Endodermal cell (in vitro differentiated cells): Measurements from ENCODE around the gene HIGD1A. TPM values are rescaled to one million over a fixed set of nuclear protein-coding genes. Genes with fewer than 3 reads are reported as not detected.
A peak's percentile ranks its signal among the peaks of the same experiment; 100 is the strongest.

Experiments used
- DNase-seq: peaks from one replicate; pipeline ENCODE4 v3.0.0-alpha.2; 2017
- H3K27ac ChIP-seq: 2 replicates; pipeline ENCODE4 v1.5.1; 2013; ENCODE audit warnings: mild to moderate bottlenecking, low read depth, low read length, moderate library complexity
- H3K27me3 ChIP-seq: 2 replicates; pipeline ENCODE4 v1.6.1; 2013; ENCODE audit warnings: mild to moderate bottlenecking, low read length, moderate library complexity; ENCODE audit not compliant: insufficient read depth, control insufficient read depth, poor library complexity, severe bottlenecking
- H3K36me3 ChIP-seq: 2 replicates; pipeline ENCODE4 v1.7.0; 2013; ENCODE audit warnings: mild to moderate bottlenecking, low read length, moderate library complexity; ENCODE audit not compliant: control insufficient read depth, insufficient read depth
- H3K4me1 ChIP-seq: one replicate; pipeline ENCODE4 v1.7.0; 2013; ENCODE audit warnings: low read length; ENCODE audit not compliant: control insufficient read depth, insufficient read depth
- H3K4me3 ChIP-seq: 2 replicates; pipeline ENCODE4 v1.5.1; 2013; ENCODE audit warnings: mild to moderate bottlenecking, low read length, moderate library complexity
- H3K9ac ChIP-seq: 2 replicates; pipeline ENCODE4 v1.6.1; 2013; ENCODE audit warnings: mild to moderate bottlenecking, low read length, moderate library complexity; ENCODE audit not compliant: poor library complexity, severe bottlenecking; ENCODE audit errors: extremely low read depth
- H3K9me3 ChIP-seq: 2 replicates; pipeline ENCODE4 v1.6.1; 2013; ENCODE audit warnings: mild to moderate bottlenecking, low read length, moderate library complexity; ENCODE audit not compliant: control insufficient read depth
- H3K27ac Mint-ChIP-seq: 2 replicates; pipeline ENCODE4 v1.8.0; 2020; ENCODE audit warnings: mixed read lengths
- H3K27me3 Mint-ChIP-seq: 2 replicates; pipeline ENCODE4 v1.8.0; 2021; ENCODE audit warnings: mild to moderate bottlenecking, mixed read lengths; ENCODE audit not compliant: insufficient read depth
- H3K36me3 Mint-ChIP-seq: 2 replicates; pipeline ENCODE4 v1.8.0; 2020; ENCODE audit warnings: low read depth, mixed read lengths
- H3K4me1 Mint-ChIP-seq: 2 replicates; pipeline ENCODE4 v1.8.0; 2020; ENCODE audit warnings: mixed read lengths
- H3K4me3 Mint-ChIP-seq: 2 replicates; pipeline ENCODE4 v1.8.0; 2020; ENCODE audit warnings: mild to moderate bottlenecking, moderate library complexity, mixed read lengths
- H3K9me3 Mint-ChIP-seq: 2 replicates; pipeline ENCODE4 v1.8.0; 2020; ENCODE audit warnings: mild to moderate bottlenecking, mixed read lengths
- CTCF ChIP-seq: fragments of 200-600 bp; sonication (generic); conservative IDR thresholded peaks from 2 replicates; pipeline ENCODE4 v1.5.0; 2021; ENCODE audit warnings: antibody characterized with exemption, mild to moderate bottlenecking
- WGBS, 2 experiments: methylation state at CpG; one replicate each; pipeline versions ENCODE4 v1.1.5 to v1.1.7; 2013; ENCODE audit warnings: missing lambda C conversion rate in 2 of 2, mixed read lengths in 1 of 2; ENCODE audit not compliant: insufficient coverage in 1 of 2, insufficient read length in 1 of 2; 5-methylcytosine and 5-hydroxymethylcytosine counted together
- total RNA-seq, 2 donors: library from RNA; stranded (reverse); fragmentation: NEBNext Ultra II Directional in 1 of 2; extraction: Animal tissue kit (Norgen Biotek cat#: 25700) in 1 of 2; gene quantifications; 2 replicates in 1 of 2; 3 replicates in 1 of 2; pipeline ENCODE4 v1.2.1, GENCODE V29; 2021

The HIGD1A gene
- total RNA-seq, 2 donors from 2014 or later = 116 to 121 TPM

- no peak overlapping the region for H3K27ac ChIP-seq
- H3K27me3 ChIP-seq = no peaks in the 10 kb centered on the region
- Mint-ChIP-seq H3K36me3 (no peaks in the 10 kb centered on the region), H3K4me1 (peaks cover 39% of the 10 kb centered on the region), H3K27me3 (no peaks in the 10 kb centered on the region), H3K27ac (peak overlapping the region; percentile 21), H3K9me3 (peaks cover 3% of the 10 kb centered on the region), H3K4me3 (no peak overlapping the region)
- no peak for TF ChIP-seq CTCF
- peak; percentile 90 for DNase-seq
- 23 to 40% methylated on average over 1 of the region's 1 CpG for WGBS, 2 experiments
- peaks cover 10% of the 10 kb centered on the region for H3K4me1 ChIP-seq
- no peaks in the 10 kb centered on the region for H3K36me3 ChIP-seq
- no peak overlapping the region for H3K4me3 ChIP-seq
- H3K9me3 ChIP-seq = no peaks in the 10 kb centered on the region
- H3K9ac ChIP-seq = no peak overlapping the region
Observed at GRCh38 chr3:42736081-42736480, 68.2 kb downstream of the HIGD1A start.

GRCh38 chr3:42735615-42736014 is 68.7 kb downstream of the HIGD1A start:
- DNase-seq = no peak
- peaks cover 39% of the 10 kb centered on the region for H3K4me1 Mint-ChIP-seq

GRCh38 chr3:42735019-42735418 is 69.3 kb downstream of the HIGD1A start:
- Histone ChIP-seq H3K27ac (no peak overlapping the region), H3K4me3 (no peak overlapping the region), H3K9me3 (no peaks in the 10 kb centered on the region), H3K9ac (no peak overlapping the region), H3K27me3 (no peaks in the 10 kb centered on the region), H3K4me1 (peaks cover 10% of the 10 kb centered on the region), H3K36me3 (no peaks in the 10 kb centered on the region)
- H3K27ac Mint-ChIP-seq = no peak overlapping the region
- H3K4me1 Mint-ChIP-seq = peaks cover 39% of the 10 kb centered on the region
- TF ChIP-seq CTCF = no peak
- H3K36me3 Mint-ChIP-seq = no peaks in the 10 kb centered on the region
- no peak for DNase-seq
- WGBS, 2 experiments = 73 to 78% methylated on average over 7 to 8 of the region's 8 CpGs
- no peaks in the 10 kb centered on the region for H3K27me3 Mint-ChIP-seq
- H3K9me3 Mint-ChIP-seq = peaks cover 3% of the 10 kb centered on the region
- H3K4me3 Mint-ChIP-seq = no peak overlapping the region

More at GRCh38 chr3:42735615-42736014, 68.7 kb downstream of the HIGD1A start:
- no peak for TF ChIP-seq CTCF
- WGBS, 2 experiments = 93 to 96% methylated on average over 8 to 12 of the region's 12 CpGs
- Histone ChIP-seq H3K4me3 (no peak overlapping the region), H3K36me3 (no peaks in the 10 kb centered on the region), H3K27me3 (no peaks in the 10 kb centered on the region), H3K4me1 (peaks cover 10% of the 10 kb centered on the region), H3K27ac (no peak overlapping the region), H3K9ac (no peak overlapping the region), H3K9me3 (no peaks in the 10 kb centered on the region)
- Mint-ChIP-seq H3K27ac (peak overlapping the region; percentile 21), H3K36me3 (no peaks in the 10 kb centered on the region), H3K4me3 (no peak overlapping the region), H3K9me3 (peaks cover 3% of the 10 kb centered on the region), H3K27me3 (no peaks in the 10 kb centered on the region)
